Measurements from ENCODE around the gene CYP2B6.
"Not testable (repeated sequence)": the region's sequence is repeated elsewhere in the genome, so short reads cannot be mapped to it uniquely, and the experiment has no call there.

The CYP2B6 gene

DNA sequence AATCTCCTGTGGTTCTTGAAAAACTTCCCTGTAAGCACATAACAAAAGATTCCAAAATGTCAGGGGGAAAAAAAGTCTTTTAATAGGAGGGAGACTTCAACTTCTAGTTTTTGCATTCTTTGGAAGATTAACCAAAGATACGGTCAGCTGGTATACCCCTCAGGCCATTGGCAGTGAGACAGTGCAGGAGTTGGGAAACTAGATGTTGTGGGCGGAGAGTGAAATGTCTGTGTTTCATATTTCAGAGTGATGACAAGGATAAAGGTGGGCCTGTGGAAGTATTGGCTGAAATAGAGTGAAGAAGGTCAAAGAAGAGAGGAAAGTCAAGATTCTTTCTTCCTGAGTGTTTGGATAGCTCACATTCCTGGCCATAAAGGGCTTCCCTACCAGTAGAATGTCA lies 40.8 kb downstream of the CYP2B6 start:
- no peak for DNase-seq (ENCODE audit: low read depth)

DNA sequence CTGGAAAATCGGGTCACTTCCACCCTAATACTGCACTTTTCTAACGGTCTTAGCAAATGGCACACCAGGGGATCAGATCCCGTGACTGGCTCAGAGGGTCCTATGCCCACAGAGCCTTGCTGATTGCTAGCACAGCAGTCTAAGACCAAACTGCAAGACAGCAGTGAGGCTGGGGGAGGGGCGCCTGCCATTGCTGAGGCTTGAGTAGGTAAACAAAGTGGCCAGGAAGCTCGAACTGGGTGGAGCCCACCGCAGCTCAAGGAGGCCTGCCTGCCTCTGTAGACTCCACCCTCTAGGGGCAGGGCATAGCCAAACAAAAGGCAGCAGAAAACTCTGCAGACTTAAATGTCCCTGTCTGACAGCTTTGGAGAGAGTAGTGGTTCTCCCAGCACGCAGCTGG lies 42.2 kb downstream of the CYP2B6 start:
- not testable (repeated sequence) for DNase-seq (ENCODE audit: low read depth)

DNA sequence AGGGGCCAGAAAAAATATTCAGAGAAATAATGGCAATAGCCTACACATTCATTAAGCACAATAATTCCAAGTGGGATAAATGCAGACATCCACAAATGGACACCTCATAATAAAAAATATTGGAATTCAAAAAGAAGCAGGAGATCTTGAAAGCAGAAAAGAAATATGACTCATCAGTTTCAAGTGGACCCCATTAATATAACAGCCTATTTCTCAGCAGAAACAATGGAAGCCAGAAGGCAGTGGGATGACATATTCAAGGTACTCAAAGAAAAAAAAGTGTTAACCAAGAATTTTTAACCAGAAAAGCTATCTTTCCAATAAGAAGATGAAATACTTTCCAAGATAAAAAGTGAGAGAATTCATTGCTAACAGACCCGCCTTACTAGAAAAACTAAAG lies 48.7 kb downstream of the CYP2B6 start:
- DNase-seq (ENCODE audit: low read depth): no peak

DNA sequence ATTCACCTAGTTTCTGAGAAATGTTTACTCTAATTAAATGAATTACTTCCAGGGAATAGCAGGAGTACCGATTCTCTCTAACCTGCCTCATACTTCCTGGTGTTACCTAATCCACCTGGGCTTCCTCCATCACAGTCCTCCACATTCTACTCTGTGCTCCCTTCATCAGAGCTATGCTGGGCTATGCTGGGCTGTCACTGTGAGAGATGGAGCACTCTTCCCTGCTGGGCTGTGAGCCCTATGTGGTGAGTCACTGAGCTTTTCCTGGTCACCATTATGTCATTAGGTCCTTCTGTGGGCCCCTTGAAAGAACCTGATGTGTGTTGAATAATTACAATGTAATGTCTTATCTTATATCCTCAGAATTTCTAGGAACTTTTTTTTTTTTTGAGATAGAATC lies 54.0 kb downstream of the CYP2B6 start:
- DNase-seq (ENCODE audit: low read depth): not testable (repeated sequence)

DNA sequence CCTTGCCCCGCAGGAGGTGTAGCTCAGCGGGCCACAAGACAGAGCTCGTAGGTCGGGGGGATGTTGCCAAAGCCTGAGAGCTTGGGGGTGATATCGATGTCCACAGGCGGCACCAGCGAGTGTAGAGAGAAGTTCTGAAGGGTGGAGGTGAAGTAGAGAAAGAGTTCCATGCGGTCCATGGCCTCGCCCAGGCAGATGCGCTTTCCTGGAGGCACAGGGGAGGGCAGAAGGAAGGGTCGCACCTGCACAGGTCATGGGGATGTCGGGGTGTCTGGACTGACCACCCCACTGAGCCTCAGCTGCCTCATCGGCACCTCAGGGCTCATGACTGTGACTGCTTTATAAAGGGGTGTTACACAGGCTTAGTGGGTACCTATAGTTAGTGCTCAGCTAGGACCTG lies 59.3 kb downstream of the CYP2B6 start:
- DNase-seq (ENCODE audit: low read depth): no peak

DNA sequence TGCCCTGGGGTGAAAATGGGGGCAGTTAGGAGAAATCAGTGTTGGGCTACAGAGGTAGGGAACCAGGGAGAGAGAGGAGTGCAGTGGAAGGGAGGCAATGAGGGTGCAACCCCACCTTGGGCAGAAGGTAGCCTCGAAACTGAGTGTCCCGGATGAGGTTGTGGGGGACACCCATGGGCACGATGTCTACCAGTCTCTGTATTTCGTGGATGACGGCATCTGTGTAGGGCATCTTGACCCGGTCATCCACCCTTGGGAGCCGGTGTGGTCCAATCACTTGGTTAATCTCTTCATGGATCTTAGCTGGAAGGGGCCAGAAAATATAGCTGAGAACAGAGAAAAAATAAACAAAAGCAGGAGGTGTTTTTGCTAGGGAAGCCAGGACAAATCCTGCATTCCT lies 61.1 kb downstream of the CYP2B6 start:
- DNase-seq (ENCODE audit: low read depth): not testable (repeated sequence)

DNA sequence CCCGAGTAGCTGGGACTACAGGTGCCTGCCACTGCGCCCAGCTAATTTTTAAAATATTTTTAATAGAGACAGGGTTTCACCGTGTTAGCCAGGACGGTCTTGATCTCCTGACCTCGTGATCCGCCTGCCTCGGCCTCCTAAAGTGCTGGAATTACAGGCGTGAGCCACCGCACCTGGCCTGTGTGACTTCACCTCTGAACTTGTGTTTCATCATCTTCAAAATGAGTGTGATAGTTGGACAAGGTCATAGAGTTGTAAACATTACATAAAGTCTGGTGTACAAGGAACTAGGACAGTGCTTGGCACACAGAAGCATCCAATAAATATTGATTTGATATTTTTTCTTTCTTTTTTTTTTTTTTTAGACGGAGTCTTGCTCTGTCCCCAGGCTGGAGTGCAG lies 62.2 kb downstream of the CYP2B6 start:
- DNase-seq (ENCODE audit: low read depth): not testable (repeated sequence)

DNA sequence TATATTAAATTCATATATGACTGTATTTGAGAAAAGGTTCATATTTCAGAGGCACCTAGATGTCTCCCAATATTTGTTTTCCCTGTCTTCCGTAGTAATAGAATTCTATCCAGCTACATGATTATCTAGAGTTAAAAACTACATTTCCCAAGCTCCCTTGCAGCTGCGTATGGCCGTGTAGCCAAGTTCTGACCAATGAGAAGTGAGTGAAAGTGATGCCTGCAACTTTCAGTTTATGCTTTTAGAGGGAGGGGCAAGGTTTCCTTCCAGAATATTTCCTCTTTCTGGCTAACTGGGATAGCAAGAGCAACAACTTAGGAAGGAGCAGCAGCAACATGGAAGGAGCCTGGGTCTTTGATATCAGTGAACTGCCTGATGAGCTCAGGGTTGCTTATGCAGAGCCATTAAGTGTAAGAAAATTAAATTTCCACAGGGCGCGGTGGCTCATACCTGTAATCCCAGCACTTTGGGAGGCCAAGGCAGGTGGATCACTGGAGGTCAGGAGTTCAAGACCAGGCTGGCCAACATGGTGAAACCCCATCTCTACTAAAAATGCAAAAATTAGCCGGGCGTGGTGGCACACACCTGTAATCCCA lies 74.0 kb downstream of the CYP2B6 start:
- DNase-seq (ENCODE audit: low read depth): peak; percentile 16

All from fibroblast of the conjunctiva (primary cell).